TTC549 (cell line): ENCODE data around the gene GSG1L.

Experiments
- FAIRE-seq: peaks from 2 replicates; lab custom pipeline; 2012; peaks lifted over from hg19 to GRCh38; lab: Jason Lieb, UNC

GSG1L gene

GRCh38 chr16:27847030-27847550 is 216.4 kb downstream of the GSG1L start:
- no peak for FAIRE-seq

- no peak for FAIRE-seq
Observed at GRCh38 chr16:27844826-27845225, 218.7 kb downstream of the GSG1L start.

GRCh38 chr16:27843800-27844199 is 219.7 kb downstream of the GSG1L start:
- FAIRE-seq: no peak

GRCh38 chr16:27841911-27842310 is 221.6 kb downstream of the GSG1L start:
- no peak for FAIRE-seq

GRCh38 chr16:27841061-27841801 is 222.3 kb downstream of the GSG1L start:
- FAIRE-seq: no peak

- no peak for FAIRE-seq
Observed at GRCh38 chr16:27840311-27841060, 223.0 kb downstream of the GSG1L start.

GRCh38 chr16:27839419-27839818 is 224.1 kb downstream of the GSG1L start:
- no peak for FAIRE-seq

- FAIRE-seq: no peak
Observed at GRCh38 chr16:27838536-27839175, 224.9 kb downstream of the GSG1L start.

GRCh38 chr16:27829975-27830374 is 233.5 kb downstream of the GSG1L start:
- FAIRE-seq: no peak

GRCh38 chr16:27828671-27829070 is 234.8 kb downstream of the GSG1L start:
- no peak for FAIRE-seq

GRCh38 chr16:27827765-27828164 is 235.7 kb downstream of the GSG1L start:
- FAIRE-seq: no peak

- no peak for FAIRE-seq
Observed at GRCh38 chr16:27826893-27827289, 236.6 kb downstream of the GSG1L start.

- no peak for FAIRE-seq
Observed at GRCh38 chr16:27826081-27826892, 237.2 kb downstream of the GSG1L start.

GRCh38 chr16:27824786-27825185 is 238.7 kb downstream of the GSG1L start:
- FAIRE-seq: no peak

- FAIRE-seq: no peak
Observed at GRCh38 chr16:27824006-27824405, 239.5 kb downstream of the GSG1L start.

GRCh38 chr16:27823421-27823820 is 240.1 kb downstream of the GSG1L start:
- FAIRE-seq: no peak

- no peak for FAIRE-seq
Observed at GRCh38 chr16:27822996-27823395, 240.5 kb downstream of the GSG1L start.

- FAIRE-seq: no peak
Observed at GRCh38 chr16:27822529-27822928, 241.0 kb downstream of the GSG1L start.

GRCh38 chr16:27820646-27821345 is 242.7 kb downstream of the GSG1L start:
- FAIRE-seq: no peak

- no peak for FAIRE-seq
Observed at GRCh38 chr16:27819881-27820610, 243.5 kb downstream of the GSG1L start.

- no peak for FAIRE-seq
Observed at GRCh38 chr16:27819356-27819755, 244.2 kb downstream of the GSG1L start.
